ENCODE results near the gene PDPR.
"Not testable (repeated sequence)": the region's sequence is repeated elsewhere in the genome, so short reads cannot be mapped to it uniquely, and the experiment has no call there.

The PDPR gene

GRCh38 chr16:70162041-70162451 is 47.9 kb downstream of the PDPR start:
- Histone ChIP-seq H3K27ac (replicated peaks) (no peak overlapping the region), H3K27me3 (ENCODE audit: insufficient read depth, poor library complexity, severe bottlenecking) (no peaks in the 10 kb centered on the region), H3K4me3 (replicated peaks; ENCODE audit: insufficient read depth, low read length) (no peak overlapping the region)
- no peak for TF ChIP-seq REST (IDR thresholded peaks at IDR 0.05; ENCODE audit: insufficient replicate concordance, low read depth)
- TF ChIP-seq GABPA (IDR thresholded peaks at IDR 0.05; ENCODE audit: low read depth): no peak
- DNase-seq (ENCODE audit: low read depth in 1 of 2, low spot score in 1 of 2): peak in 1 of 2 experiments; percentile 9

GRCh38 chr16:70163596-70163995 is 49.5 kb downstream of the PDPR start:
- H3K27me3 ChIP-seq (ENCODE audit: insufficient read depth, poor library complexity, severe bottlenecking): no peaks in the 10 kb centered on the region
- no peak overlapping the region for H3K27ac ChIP-seq (replicated peaks)
- no peak for TF ChIP-seq SPI1 (IDR thresholded peaks at IDR 0.05; ENCODE audit: borderline replicate concordance, low read depth)
- TF ChIP-seq REST (IDR thresholded peaks at IDR 0.05; ENCODE audit: insufficient replicate concordance, low read depth): no peak
- DNase-seq (ENCODE audit: low read depth in 1 of 2, low spot score in 1 of 2): peak in 1 of 2 experiments; percentile 2
- H3K4me3 ChIP-seq (replicated peaks; ENCODE audit: insufficient read depth, low read length): no peak overlapping the region

GRCh38 chr16:70166688-70167087 is 52.6 kb downstream of the PDPR start:
- not testable (repeated sequence) for H3K27ac ChIP-seq (replicated peaks); H3K4me3 ChIP-seq (replicated peaks; ENCODE audit: insufficient read depth, low read length); H3K27me3 ChIP-seq (ENCODE audit: insufficient read depth, poor library complexity, severe bottlenecking); DNase-seq (ENCODE audit: low read depth in 1 of 2, low spot score in 1 of 2)

- DNase-seq (ENCODE audit: low read depth in 1 of 2, low spot score in 1 of 2); H3K4me3 ChIP-seq (replicated peaks; ENCODE audit: insufficient read depth, low read length); H3K27me3 ChIP-seq (ENCODE audit: insufficient read depth, poor library complexity, severe bottlenecking); H3K27ac ChIP-seq (replicated peaks): not testable (repeated sequence)
Observed at GRCh38 chr16:70173212-70173837, 59.2 kb downstream of the PDPR start, which contains the start of gene CLEC18C. Gene CLEC18C, plus strand, starts transcription at chr16:70173787. Its CDS starts 492 bp downstream, at chr16:70174279.

GRCh38 chr16:70173916-70174315 is 59.8 kb downstream of the PDPR start:
- DNase-seq (ENCODE audit: low read depth in 1 of 2, low spot score in 1 of 2); H3K4me3 ChIP-seq (replicated peaks; ENCODE audit: insufficient read depth, low read length); H3K27me3 ChIP-seq (ENCODE audit: insufficient read depth, poor library complexity, severe bottlenecking); H3K27ac ChIP-seq (replicated peaks): not testable (repeated sequence)

GRCh38 chr16:70174387-70174932 is 60.3 kb downstream of the PDPR start:
- H3K4me3 ChIP-seq (replicated peaks; ENCODE audit: insufficient read depth, low read length); DNase-seq (ENCODE audit: low read depth in 1 of 2, low spot score in 1 of 2); H3K27ac ChIP-seq (replicated peaks); H3K27me3 ChIP-seq (ENCODE audit: insufficient read depth, poor library complexity, severe bottlenecking): not testable (repeated sequence)

- H3K4me3 ChIP-seq (replicated peaks; ENCODE audit: insufficient read depth, low read length): 0 out of 2 replicates have a peak overlapping the region, but pooled peaks have one; percentile 2
- not testable (repeated sequence) for H3K27ac ChIP-seq (replicated peaks)
Observed at GRCh38 chr16:70187858-70188607, 73.9 kb downstream of the PDPR start.

GRCh38 chr16:70188608-70188915 is 74.4 kb downstream of the PDPR start:
- H3K27ac ChIP-seq (replicated peaks); DNase-seq (ENCODE audit: low read depth in 1 of 2, low spot score in 1 of 2); H3K27me3 ChIP-seq (ENCODE audit: insufficient read depth, poor library complexity, severe bottlenecking): not testable (repeated sequence)
- H3K4me3 ChIP-seq (replicated peaks; ENCODE audit: insufficient read depth, low read length): 0 out of 2 replicates have a peak overlapping the region, but pooled peaks have one; percentile 2

More at GRCh38 chr16:70187858-70188607, 73.9 kb downstream of the PDPR start:
- not testable (repeated sequence) for H3K27me3 ChIP-seq (ENCODE audit: insufficient read depth, poor library complexity, severe bottlenecking); DNase-seq (ENCODE audit: low read depth in 1 of 2, low spot score in 1 of 2)

GRCh38 chr16:70190574-70190973 is 76.4 kb downstream of the PDPR start:
- not testable (repeated sequence) for H3K4me3 ChIP-seq (replicated peaks; ENCODE audit: insufficient read depth, low read length); H3K27ac ChIP-seq (replicated peaks); H3K27me3 ChIP-seq (ENCODE audit: insufficient read depth, poor library complexity, severe bottlenecking); DNase-seq (ENCODE audit: low read depth in 1 of 2, low spot score in 1 of 2)

- not testable (repeated sequence) for DNase-seq (ENCODE audit: low read depth in 1 of 2, low spot score in 1 of 2); H3K27me3 ChIP-seq (ENCODE audit: insufficient read depth, poor library complexity, severe bottlenecking); H3K27ac ChIP-seq (replicated peaks); H3K4me3 ChIP-seq (replicated peaks; ENCODE audit: insufficient read depth, low read length)
Observed at GRCh38 chr16:70196683-70197300, 82.7 kb downstream of the PDPR start.

GRCh38 chr16:70197611-70198010 is 83.5 kb downstream of the PDPR start:
- not testable (repeated sequence) for H3K27ac ChIP-seq (replicated peaks)

More at GRCh38 chr16:70197611-70198010, 83.5 kb downstream of the PDPR start:
- H3K4me3 ChIP-seq (replicated peaks; ENCODE audit: insufficient read depth, low read length); H3K27me3 ChIP-seq (ENCODE audit: insufficient read depth, poor library complexity, severe bottlenecking); DNase-seq (ENCODE audit: low read depth in 1 of 2, low spot score in 1 of 2): not testable (repeated sequence)

All from HL-60 (cell line).